ENCODE measurements around the gene STMN1. TPM values are rescaled to one million over a fixed set of nuclear protein-coding genes. Genes with fewer than 3 reads are reported as not detected.

STMN1 gene
- total and polyA plus RNA-seq, 3 experiments from 2014 or later = 88.7 to 325 (median 306) TPM

- H3K27me3 Mint-ChIP-seq = no peaks in the 10 kb centered on the region
- no peaks in the 10 kb centered on the region for H3K36me3 ChIP-seq (ENCODE audit: insufficient read depth, low read length)
- POLR2A ChIA-PET = interaction anchor here (0.6 to 3.0 kb wide), 2 partner anchors 11 to 91 kb away, joined by 4 to 20 read pairs; partner anchors contain the start of gene PAFAH2
- H3K27ac ChIP-seq (ENCODE audit: low read depth, low read length) = no peak overlapping the region
- no peaks in the 10 kb centered on the region for H3K9me3 ChIP-seq (ENCODE audit: low read length)
- peaks cover 0 to 13% (median 2%) of the 10 kb centered on the region in 3 donors for H3K36me3 Mint-ChIP-seq
- CTCF ChIA-PET = interaction anchor here (1.6 kb wide), 1 partner anchor 11 kb away, joined by 7 read pairs; no protein-coding TSS in a partner anchor
- H3K4me1 ChIP-seq (ENCODE audit: insufficient read depth, low read length) = peaks cover 12% of the 10 kb centered on the region
- peak overlapping the region; percentile 66 to 96 (median 78) for H3K27ac Mint-ChIP-seq
- H3K4me1 Mint-ChIP-seq = peaks cover 15 to 26% (median 25%) of the 10 kb centered on the region in 3 donors
- H3K27me3 ChIP-seq (ENCODE audit: insufficient read depth, low read length, poor library complexity, severe bottlenecking) = no peaks in the 10 kb centered on the region
- H3K4me3 ChIP-seq (ENCODE audit: low read length) = peak overlapping the region; percentile 49
- H3K9me3 Mint-ChIP-seq = no peaks in the 10 kb centered on the region
- H3K4me3 Mint-ChIP-seq = peak overlapping the region; percentile 80 to 97 (median 87)
- peak in 3 of 5 donors; percentile 7 to 63 (median 35) for DNase-seq
Measured at GRCh38 chr1:25906644-25907300, 553 bp upstream of the STMN1 start.

- Mint-ChIP-seq H3K36me3 (peaks cover 2 to 29% (median 5%) of the 10 kb centered on the region in 3 donors), H3K9me3 (no peaks in the 10 kb centered on the region), H3K27ac (peak overlapping the region; percentile 74 to 96 (median 93)), H3K27me3 (no peaks in the 10 kb centered on the region), H3K4me3 (peak overlapping the region; percentile 85 to 97 (median 92)), H3K4me1 (peaks cover 15 to 26% (median 25%) of the 10 kb centered on the region in 3 donors)
- Histone ChIP-seq H3K27me3 (ENCODE audit: insufficient read depth, low read length, poor library complexity, severe bottlenecking) (no peaks in the 10 kb centered on the region), H3K4me1 (ENCODE audit: insufficient read depth, low read length) (peaks cover 12% of the 10 kb centered on the region), H3K27ac (ENCODE audit: low read depth, low read length) (peak overlapping the region; percentile 76), H3K4me3 (ENCODE audit: low read length) (peak overlapping the region; percentile 84), H3K36me3 (ENCODE audit: insufficient read depth, low read length) (no peaks in the 10 kb centered on the region), H3K9me3 (ENCODE audit: low read length) (no peaks in the 10 kb centered on the region)
- peak; percentile 77 to 93 (median 89) for DNase-seq
- POLR2A ChIA-PET = interaction anchor here (0.6 to 3.0 kb wide), 5 partner anchors 10 to 155 kb away, joined by 3 to 20 read pairs (median 6); partner anchors contain the start of genes MTFR1L and PAFAH2
- CTCF ChIA-PET = interaction anchor here (0.6 to 6.4 kb wide), 8 partner anchors 9 to 131 kb away, joined by 3 to 49 read pairs (median 6); partner anchors contain the start of gene PAFAH2
Measured at GRCh38 chr1:25904943-25905679, 1.1 kb downstream of the STMN1 start.

- Mint-ChIP-seq H3K27ac (peak overlapping the region in 3 of 8 donors; percentile 32 to 96 (median 94)), H3K4me1 (peaks cover 15 to 26% (median 25%) of the 10 kb centered on the region in 3 donors)
Measured at GRCh38 chr1:25903986-25904385, 2.2 kb downstream of the STMN1 start.

GRCh38 chr1:25902462-25902861 lies 3.8 kb downstream of the STMN1 start:
- Mint-ChIP-seq H3K27ac (peak overlapping the region in 1 of 8 donors; percentile 19), H3K9me3 (no peaks in the 10 kb centered on the region), H3K4me1 (peaks cover 14 to 25% (median 24%) of the 10 kb centered on the region in 3 donors), H3K27me3 (no peaks in the 10 kb centered on the region), H3K4me3 (no peak overlapping the region), H3K36me3 (peaks cover 2 to 41% (median 5%) of the 10 kb centered on the region in 3 donors)
- H3K27ac ChIP-seq (ENCODE audit: low read depth, low read length) = no peak overlapping the region
- H3K36me3 ChIP-seq (ENCODE audit: insufficient read depth, low read length) = no peaks in the 10 kb centered on the region
- H3K9me3 ChIP-seq (ENCODE audit: low read length) = no peaks in the 10 kb centered on the region
- no peak for DNase-seq
- ChIA-PET CTCF (interaction anchor here (1.0 to 6.4 kb wide), 3 partner anchors 88 to 97 kb away, joined by 3 to 38 read pairs (median 13); partner anchors contain the start of gene PAFAH2), POLR2A (interaction anchor here (1.1 kb wide), 1 partner anchor 91 kb away, joined by 3 read pairs; no protein-coding TSS in a partner anchor)
- H3K4me1 ChIP-seq (ENCODE audit: insufficient read depth, low read length) = peaks cover 12% of the 10 kb centered on the region
- H3K4me3 ChIP-seq (ENCODE audit: low read length) = no peak overlapping the region
- no peaks in the 10 kb centered on the region for H3K27me3 ChIP-seq (ENCODE audit: insufficient read depth, low read length, poor library complexity, severe bottlenecking)

More at GRCh38 chr1:25903986-25904385, 2.2 kb downstream of the STMN1 start:
- Histone ChIP-seq H3K4me3 (ENCODE audit: low read length) (no peak overlapping the region), H3K27me3 (ENCODE audit: insufficient read depth, low read length, poor library complexity, severe bottlenecking) (no peaks in the 10 kb centered on the region), H3K27ac (ENCODE audit: low read depth, low read length) (no peak overlapping the region), H3K9me3 (ENCODE audit: low read length) (no peaks in the 10 kb centered on the region), H3K4me1 (ENCODE audit: insufficient read depth, low read length) (peaks cover 12% of the 10 kb centered on the region), H3K36me3 (ENCODE audit: insufficient read depth, low read length) (no peaks in the 10 kb centered on the region)
- Mint-ChIP-seq H3K9me3 (no peaks in the 10 kb centered on the region), H3K27me3 (no peaks in the 10 kb centered on the region), H3K4me3 (peak overlapping the region in 6 of 7 donors; percentile 85 to 93 (median 92)), H3K36me3 (peaks cover 2 to 34% (median 5%) of the 10 kb centered on the region in 3 donors)
- CTCF ChIA-PET = interaction anchor here (1.3 to 6.4 kb wide), 5 partner anchors 8 to 133 kb away, joined by 5 to 49 read pairs (median 13); partner anchors contain the start of gene PAFAH2
- DNase-seq = no peak
- POLR2A ChIA-PET = interaction anchor here (1.3 to 2.3 kb wide), 2 partner anchors 8 to 84 kb away, joined by 6 to 16 read pairs; partner anchors contain the start of gene MTFR1L

GRCh38 chr1:25900219-25900618 lies 6.0 kb downstream of the STMN1 start:
- Histone ChIP-seq H3K4me1 (ENCODE audit: insufficient read depth, low read length) (peaks cover 18% of the 10 kb centered on the region), H3K27ac (ENCODE audit: low read depth, low read length) (no peak overlapping the region), H3K27me3 (ENCODE audit: insufficient read depth, low read length, poor library complexity, severe bottlenecking) (no peaks in the 10 kb centered on the region), H3K36me3 (ENCODE audit: insufficient read depth, low read length) (no peaks in the 10 kb centered on the region), H3K9me3 (ENCODE audit: low read length) (no peaks in the 10 kb centered on the region), H3K4me3 (ENCODE audit: low read length) (no peak overlapping the region)
- Mint-ChIP-seq H3K27ac (no peak overlapping the region), H3K4me1 (peaks cover 17 to 24% (median 23%) of the 10 kb centered on the region in 3 donors), H3K36me3 (peaks cover 2 to 39% (median 5%) of the 10 kb centered on the region in 3 donors), H3K27me3 (no peaks in the 10 kb centered on the region), H3K4me3 (no peak overlapping the region), H3K9me3 (no peaks in the 10 kb centered on the region)
- DNase-seq = no peak
- ChIA-PET POLR2A (no interaction called here), CTCF (interaction anchor here (6.4 kb wide), 1 partner anchor 97 kb away, joined by 38 read pairs; the partner anchor contains the start of gene PAFAH2)

- Histone ChIP-seq H3K4me3 (ENCODE audit: low read length) (no peak overlapping the region), H3K36me3 (ENCODE audit: insufficient read depth, low read length) (no peaks in the 10 kb centered on the region), H3K27me3 (ENCODE audit: insufficient read depth, low read length, poor library complexity, severe bottlenecking) (no peaks in the 10 kb centered on the region), H3K27ac (ENCODE audit: low read depth, low read length) (no peak overlapping the region), H3K9me3 (ENCODE audit: low read length) (no peaks in the 10 kb centered on the region), H3K4me1 (ENCODE audit: insufficient read depth, low read length) (peaks cover 16% of the 10 kb centered on the region)
- H3K4me1 Mint-ChIP-seq = peaks cover 13 to 22% (median 20%) of the 10 kb centered on the region in 3 donors
- ChIA-PET CTCF (interaction anchor here (6.4 kb wide), 1 partner anchor 97 kb away, joined by 38 read pairs; the partner anchor contains the start of gene PAFAH2), POLR2A (no interaction called here)
- H3K9me3 Mint-ChIP-seq = no peaks in the 10 kb centered on the region
- DNase-seq = no peak
- H3K4me3 Mint-ChIP-seq = no peak overlapping the region
- H3K27ac Mint-ChIP-seq = no peak overlapping the region
- no peaks in the 10 kb centered on the region for H3K27me3 Mint-ChIP-seq
- H3K36me3 Mint-ChIP-seq = peaks cover 2 to 35% (median 5%) of the 10 kb centered on the region in 3 donors
Measured at GRCh38 chr1:25899792-25900191, 6.4 kb downstream of the STMN1 start.

- CTCF ChIA-PET = interaction anchor here (1.0 to 5.3 kb wide), 2 partner anchors 100 to 271 kb away, joined by 3 to 204 read pairs; partner anchors contain the start of genes PAFAH2 and ZNF593
- POLR2A ChIA-PET = no interaction called here
- no peak for DNase-seq
- peaks cover 5% of the 10 kb centered on the region for H3K4me1 ChIP-seq (ENCODE audit: insufficient read depth, low read length)
- Mint-ChIP-seq H3K27ac (peak overlapping the region in 2 of 8 donors; percentile 7 to 87), H3K27me3 (no peaks in the 10 kb centered on the region), H3K36me3 (peaks cover 2 to 35% (median 5%) of the 10 kb centered on the region in 3 donors), H3K9me3 (no peaks in the 10 kb centered on the region), H3K4me1 (peaks cover 7 to 9% (median 9%) of the 10 kb centered on the region in 3 donors), H3K4me3 (no peak overlapping the region)
- H3K27me3 ChIP-seq (ENCODE audit: insufficient read depth, low read length, poor library complexity, severe bottlenecking) = no peaks in the 10 kb centered on the region
- no peak overlapping the region for H3K4me3 ChIP-seq (ENCODE audit: low read length)
- no peak overlapping the region for H3K27ac ChIP-seq (ENCODE audit: low read depth, low read length)
- H3K36me3 ChIP-seq (ENCODE audit: insufficient read depth, low read length) = no peaks in the 10 kb centered on the region
- no peaks in the 10 kb centered on the region for H3K9me3 ChIP-seq (ENCODE audit: low read length)
Measured at GRCh38 chr1:25898223-25899015, 7.8 kb downstream of the STMN1 start.
